ENCODE measurements around the gene MYMX.

The MYMX gene

DNA sequence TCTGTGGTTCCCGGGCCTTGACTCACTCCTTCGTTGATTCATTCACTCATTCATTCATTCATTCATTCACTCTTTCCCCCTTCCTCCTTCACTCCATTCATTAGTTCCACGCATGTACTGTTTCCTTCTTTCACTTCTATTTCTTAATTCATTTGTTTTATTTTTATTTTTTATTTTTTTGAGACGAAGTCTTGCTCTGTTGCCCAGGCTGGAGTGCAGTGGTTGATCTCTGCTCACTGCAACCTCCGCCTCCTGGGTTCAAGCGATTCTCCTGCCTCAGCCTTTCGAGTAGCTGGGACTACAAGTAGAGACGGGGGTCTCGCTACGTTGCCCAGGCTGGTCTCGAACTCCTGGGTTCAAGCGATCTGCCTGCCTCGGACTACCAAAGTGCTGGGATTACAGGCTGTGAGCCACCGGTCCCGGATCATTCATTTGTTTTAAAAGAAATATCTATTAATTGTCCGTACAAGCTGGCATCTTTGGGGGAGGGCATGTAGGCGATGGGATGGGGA is 49.1 kb downstream of the MYMX start:
- no peak for DNase-seq

DNA sequence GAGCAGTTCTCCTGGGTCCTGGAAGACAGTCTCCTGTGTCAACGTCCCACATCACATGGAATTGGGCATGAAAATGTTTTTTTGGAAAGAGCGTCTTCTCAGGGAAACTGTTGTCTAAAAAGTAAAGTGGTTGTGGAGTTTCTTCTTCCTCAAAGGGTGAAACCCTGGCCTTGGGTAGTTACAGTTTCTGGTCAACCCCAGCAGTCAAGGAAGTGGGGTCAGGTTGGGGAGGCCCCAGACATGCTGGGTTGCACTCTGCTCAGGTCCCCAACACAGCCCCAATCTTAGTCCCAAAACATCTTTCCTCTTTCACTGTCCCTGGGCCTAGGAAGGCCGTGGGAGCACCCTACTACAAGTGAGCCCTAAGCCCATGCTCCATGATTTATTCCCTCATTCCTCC is 49.6 kb downstream of the MYMX start:
- DNase-seq, result no peak

DNA sequence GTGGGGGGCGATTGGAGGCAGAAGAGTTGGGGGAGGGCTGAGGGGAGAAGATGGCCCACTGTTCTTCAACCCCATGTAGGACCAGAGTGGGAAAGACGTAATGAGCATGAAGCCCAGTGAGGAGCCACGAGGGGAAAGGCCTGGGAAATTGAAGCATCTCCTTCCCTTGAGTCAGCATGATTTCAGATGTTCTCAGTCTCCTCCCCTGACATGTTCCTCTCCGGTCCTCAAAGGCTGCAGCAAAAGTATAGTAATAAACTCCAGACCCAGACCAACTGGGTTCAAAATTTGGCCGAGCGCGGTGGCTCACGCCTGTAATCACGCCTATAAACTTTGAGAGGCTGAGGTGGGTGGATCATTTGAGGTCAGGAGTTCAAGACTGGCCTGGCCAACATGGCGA is 50.5 kb downstream of the MYMX start:
- DNase-seq, result no peak

Measured in cortex of kidney (tissue), 1 donor.